ENCODE data around the gene ZNF213. TPM values are rescaled to one million over a fixed set of nuclear protein-coding genes. Genes with fewer than 3 reads are reported as not detected.

The ZNF213 gene
- total RNA-seq, 6 experiments from 2014 or later = 1.3 to 4.4 (median 1.7) TPM

- Histone ChIP-seq H3K4me3 (no peak overlapping the region), H3K27me3 (no peaks in the 10 kb centered on the region), H3K4me1 (peaks cover 0 to 6% (median under 1%) of the 10 kb centered on the region in 4 donors), H3K36me3 (peaks cover 0 to 7% (median 0%) of the 10 kb centered on the region in 4 donors), H3K27ac (no peak overlapping the region), H3K9me3 (no peaks in the 10 kb centered on the region)
- intact Hi-C loops (cut with DNase I) = no loop called here
- WGBS (ENCODE audit: insufficient coverage, low coverage, low lambda C conversion rate, missing lambda C conversion rate) = no CpG with 5 or more reads among the region's 57 CpGs
- ATAC-seq (no peak), DNase-seq (peak in 1 of 3 donors; percentile 48)
- no peak for TF ChIP-seq POLR2A (IDR thresholded peaks at IDR 0.05)
- no peak for TF ChIP-seq CTCF (IDR thresholded peaks at IDR 0.05)
Measured at GRCh38 chr16:3119701-3120408, 15.0 kb upstream of the ZNF213 start.

GRCh38 chr16:3120435-3120834 is 14.4 kb upstream of the ZNF213 start:
- no peaks in the 10 kb centered on the region for H3K9me3 ChIP-seq
- DNase-seq (peak in 1 of 3 donors; percentile 44), ATAC-seq (no peak)
- intact Hi-C loops (cut with DNase I) = no loop called here
- no peaks in the 10 kb centered on the region for H3K27me3 ChIP-seq
- H3K27ac ChIP-seq = no peak overlapping the region
- no peak overlapping the region for H3K4me3 ChIP-seq
- 100% methylated on average over 2 of the region's 16 CpGs for WGBS (ENCODE audit: insufficient coverage, low coverage, low lambda C conversion rate, missing lambda C conversion rate)
- peaks cover 0 to 7% (median 0%) of the 10 kb centered on the region in 4 donors for H3K36me3 ChIP-seq
- TF ChIP-seq CTCF (IDR thresholded peaks at IDR 0.05) (no peak), POLR2A (IDR thresholded peaks at IDR 0.05) (no peak)
- H3K4me1 ChIP-seq = peaks cover 0 to 6% (median 3%) of the 10 kb centered on the region in 4 donors

GRCh38 chr16:3121851-3122467 is 12.9 kb upstream of the ZNF213 start:
- 82% methylated on average over 6 of the region's 7 CpGs for WGBS (ENCODE audit: insufficient coverage, low coverage, low lambda C conversion rate, missing lambda C conversion rate)
- Histone ChIP-seq H3K4me3 (no peak overlapping the region), H3K27me3 (no peaks in the 10 kb centered on the region), H3K9me3 (no peaks in the 10 kb centered on the region), H3K36me3 (peaks cover 0 to 7% (median 0%) of the 10 kb centered on the region in 4 donors), H3K4me1 (peaks cover 0 to 6% (median 3%) of the 10 kb centered on the region in 4 donors), H3K27ac (no peak overlapping the region)
- ATAC-seq (no peak), DNase-seq (no peak)
- intact Hi-C loops (cut with DNase I) = no loop called here
- no peak for TF ChIP-seq POLR2A (IDR thresholded peaks at IDR 0.05)
- TF ChIP-seq CTCF (IDR thresholded peaks at IDR 0.05) = no peak

- Histone ChIP-seq H3K4me1 (peaks cover 0 to 6% (median 3%) of the 10 kb centered on the region in 4 donors), H3K27me3 (no peaks in the 10 kb centered on the region), H3K36me3 (peaks cover 0 to 7% (median 0%) of the 10 kb centered on the region in 4 donors), H3K9me3 (no peaks in the 10 kb centered on the region), H3K27ac (no peak overlapping the region), H3K4me3 (no peak overlapping the region)
- no peak for ATAC-seq
- no peak for DNase-seq
- intact Hi-C loops (cut with DNase I) = no loop called here
- WGBS (ENCODE audit: insufficient coverage, low coverage, low lambda C conversion rate, missing lambda C conversion rate) = 56% methylated on average over 7 of the region's 8 CpGs
- no peak for TF ChIP-seq CTCF (IDR thresholded peaks at IDR 0.05)
- TF ChIP-seq POLR2A (IDR thresholded peaks at IDR 0.05) = no peak
Measured at GRCh38 chr16:3122926-3123570, 11.8 kb upstream of the ZNF213 start.
